Dedifferentiated amniotic fluid mesenchymal stem cell (primary cell): ENCODE results near the gene RPL10.

ENCODE experiments used
- DNase-seq: peaks from one replicate; pipeline ENCODE4 v3.0.0-alpha.2; 2016; ENCODE audit errors: extremely low spot score

RPL10 gene

GRCh38 chrX:154401045-154401799 lies 3.0 kb downstream of the RPL10 start:
- no peak for DNase-seq

- DNase-seq, result no peak
These were observed 3.9 kb downstream of the RPL10 start for GRCh38 chrX:154401918-154402621.

DNA sequence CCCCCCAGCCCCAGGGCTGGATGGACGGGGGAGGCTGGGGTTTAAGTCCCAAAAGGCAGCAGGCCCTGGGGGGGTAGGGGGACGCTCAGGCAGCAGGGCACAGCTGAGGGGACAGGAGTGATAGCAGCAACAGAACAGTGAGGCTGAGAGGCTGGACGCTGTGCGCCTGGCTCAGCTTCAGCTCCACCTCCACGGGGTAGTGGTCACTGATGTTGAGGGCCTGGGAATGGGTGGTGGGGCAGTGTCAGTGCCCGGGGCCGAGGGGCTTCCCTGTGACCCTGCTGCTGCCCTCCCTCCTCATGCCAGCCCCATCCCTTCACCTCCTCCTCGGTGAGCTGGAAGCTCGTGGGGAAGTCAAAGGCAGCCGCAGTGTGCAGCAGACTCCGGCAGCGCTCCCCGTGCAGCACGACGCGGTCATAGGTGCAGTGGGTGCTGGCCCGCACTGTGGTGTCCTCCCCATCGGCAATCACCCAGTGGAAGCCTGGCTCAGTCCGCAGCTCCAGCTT lies 4.5 kb downstream of the RPL10 start:
- no peak for DNase-seq

- no peak for DNase-seq
These were observed 5.0 kb downstream of the RPL10 start for GRCh38 chrX:154403192-154403591.

- no peak for DNase-seq
These were observed 5.7 kb downstream of the RPL10 start for GRCh38 chrX:154403858-154404257.

- DNase-seq, result no peak
These were observed 6.5 kb downstream of the RPL10 start for GRCh38 chrX:154404625-154405192.

DNA sequence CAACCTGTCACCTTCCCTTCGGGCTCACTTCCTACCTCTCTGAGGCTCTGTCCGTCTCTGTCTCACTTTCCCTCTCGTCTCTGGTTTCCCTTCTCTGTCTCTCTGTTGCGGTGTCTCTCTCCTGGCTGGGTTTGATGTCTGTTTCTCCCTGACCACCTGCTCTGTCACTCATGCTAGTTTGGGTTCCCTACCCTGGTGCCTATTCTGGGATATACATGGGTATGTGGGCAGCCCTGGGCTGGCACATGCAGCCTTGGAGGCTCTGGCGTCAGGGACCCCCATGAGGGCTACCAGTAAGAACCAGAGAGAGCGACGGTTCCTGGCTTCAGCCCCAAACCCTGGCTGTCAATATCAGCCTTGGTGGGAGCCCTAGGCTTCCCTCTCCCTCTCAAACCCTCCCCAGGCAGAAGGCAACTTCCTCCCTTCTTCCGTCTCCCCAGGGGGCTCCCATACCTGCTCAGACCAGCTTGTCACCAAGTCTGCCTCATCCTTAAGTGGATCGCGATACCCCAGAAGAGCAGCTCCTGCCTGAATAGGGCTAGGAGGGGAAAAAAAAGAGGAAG lies 10.6 kb downstream of the RPL10 start:
- DNase-seq, result no peak

DNA sequence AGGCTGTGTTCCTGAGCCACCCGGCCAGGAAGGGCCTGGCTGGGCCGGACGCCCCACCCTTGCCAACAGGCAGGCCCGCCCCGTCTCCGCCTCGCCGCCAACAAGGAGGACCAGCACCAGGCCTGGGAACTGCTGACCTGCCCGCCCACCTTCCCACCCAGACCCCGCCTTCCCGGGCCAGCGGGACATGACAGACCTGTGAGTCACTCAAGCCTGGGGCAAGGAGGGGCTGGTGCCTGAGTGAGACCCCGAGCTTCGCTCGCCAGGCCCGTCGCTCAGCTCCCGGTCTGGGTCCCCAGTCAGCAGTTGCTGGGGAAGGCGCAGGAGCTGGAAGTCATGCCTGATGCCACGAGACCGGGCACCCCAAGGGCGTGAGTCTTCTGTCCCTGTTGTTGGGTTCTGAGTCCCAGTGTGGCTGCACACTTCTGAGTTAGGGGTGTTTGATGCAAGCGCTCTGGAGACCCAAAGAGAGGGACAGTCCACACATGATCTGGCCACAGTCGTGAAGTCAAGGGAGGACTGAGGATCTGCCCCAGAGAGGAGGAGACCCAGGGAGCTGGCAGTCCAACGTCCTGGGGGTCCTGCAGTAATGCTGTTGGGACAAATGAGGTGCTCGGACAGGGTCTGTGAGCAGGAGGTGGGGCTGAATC lies 11.2 kb downstream of the RPL10 start, which contains the start of gene DNASE1L1:
DNASE1L1 (minus strand) TSS at position 33 of the 650 bp plus-strand sequence. CDS start 3,686 bp downstream, outside the sequence.
- DNase-seq, result peak; percentile 22

DNA sequence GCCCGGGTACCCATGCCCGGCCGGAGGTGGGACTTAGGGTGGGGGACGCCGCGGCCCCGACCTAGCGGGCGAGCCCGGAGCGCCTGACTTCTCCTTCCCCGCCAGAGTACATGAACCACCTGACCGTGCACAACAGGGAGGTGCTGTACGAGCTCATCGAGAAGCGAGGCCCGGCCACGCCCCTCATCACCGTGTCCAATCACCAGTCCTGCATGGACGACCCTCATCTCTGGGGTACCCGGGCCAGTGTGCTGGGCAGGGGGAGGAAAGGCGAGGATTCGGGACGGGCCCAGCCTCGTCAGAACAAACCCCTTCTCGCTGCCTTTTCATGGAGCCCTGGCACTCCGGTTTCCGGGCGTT lies 13.8 kb downstream of the RPL10 start:
- DNase-seq, result no peak

GRCh38 chrX:154412468-154412867 lies 14.3 kb downstream of the RPL10 start:
- no peak for DNase-seq

DNA sequence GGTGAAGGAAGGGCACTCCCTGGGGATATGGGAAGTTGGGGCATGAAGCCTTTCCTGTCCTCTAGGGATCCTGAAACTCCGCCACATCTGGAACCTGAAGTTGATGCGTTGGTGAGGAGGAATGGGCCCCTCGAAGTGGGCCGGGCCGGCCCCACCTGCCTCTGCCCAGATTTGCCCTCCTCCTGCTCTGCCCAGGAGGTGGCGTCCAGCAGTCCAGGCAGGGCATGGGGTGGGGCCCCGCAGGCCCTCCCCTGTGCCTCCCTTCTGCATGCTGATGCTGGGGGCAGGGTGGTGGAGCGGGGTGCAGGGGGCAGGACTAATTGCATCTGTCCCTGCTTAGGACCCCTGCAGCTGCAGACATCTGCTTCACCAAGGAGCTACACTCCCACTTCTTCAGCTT lies 15.0 kb downstream of the RPL10 start:
- no peak for DNase-seq

DNA sequence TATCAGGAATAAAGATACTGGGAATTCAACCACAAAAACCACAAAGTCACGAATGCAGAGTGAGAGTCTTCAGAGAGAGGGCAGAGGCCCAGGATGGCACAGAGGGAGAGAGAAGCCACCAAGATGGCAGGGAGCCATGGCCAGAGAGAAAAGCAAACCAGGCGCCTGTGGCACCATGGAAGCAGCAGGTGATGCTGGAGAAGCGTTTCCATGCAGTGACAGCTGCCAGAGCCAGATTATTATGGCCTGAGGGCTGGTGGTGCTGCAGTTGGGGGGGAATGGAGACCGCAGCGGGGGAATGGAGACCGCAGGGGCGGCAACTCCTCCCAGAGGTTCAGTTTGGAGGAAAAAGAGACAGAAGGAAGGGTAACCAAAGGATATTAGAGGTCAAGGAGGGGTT lies 19.0 kb downstream of the RPL10 start:
- no peak for DNase-seq

DNA sequence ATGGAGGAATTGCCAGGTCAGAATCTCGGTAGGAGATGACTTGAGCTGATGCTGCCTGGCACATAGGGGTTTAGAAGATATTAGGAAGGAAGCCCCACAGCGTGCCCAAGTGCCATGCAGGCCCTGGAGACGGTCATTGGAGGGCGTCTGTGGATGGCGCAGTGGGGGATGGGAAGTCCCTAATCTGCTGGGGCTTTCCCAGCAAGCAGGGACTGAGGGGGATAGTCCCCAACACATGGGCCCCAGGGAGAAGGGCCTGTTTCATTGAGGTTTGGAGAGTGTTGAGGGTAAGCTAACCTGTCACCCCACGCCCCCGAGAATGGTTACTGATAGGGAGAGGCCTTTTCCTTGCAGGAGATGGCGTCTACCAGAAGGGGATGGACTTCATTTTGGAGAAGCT lies 21.0 kb downstream of the RPL10 start:
- no peak for DNase-seq

GRCh38 chrX:154419688-154420401 lies 21.7 kb downstream of the RPL10 start:
- no peak for DNase-seq

GRCh38 chrX:154420402-154420756 lies 22.2 kb downstream of the RPL10 start:
- DNase-seq, result no peak

DNA sequence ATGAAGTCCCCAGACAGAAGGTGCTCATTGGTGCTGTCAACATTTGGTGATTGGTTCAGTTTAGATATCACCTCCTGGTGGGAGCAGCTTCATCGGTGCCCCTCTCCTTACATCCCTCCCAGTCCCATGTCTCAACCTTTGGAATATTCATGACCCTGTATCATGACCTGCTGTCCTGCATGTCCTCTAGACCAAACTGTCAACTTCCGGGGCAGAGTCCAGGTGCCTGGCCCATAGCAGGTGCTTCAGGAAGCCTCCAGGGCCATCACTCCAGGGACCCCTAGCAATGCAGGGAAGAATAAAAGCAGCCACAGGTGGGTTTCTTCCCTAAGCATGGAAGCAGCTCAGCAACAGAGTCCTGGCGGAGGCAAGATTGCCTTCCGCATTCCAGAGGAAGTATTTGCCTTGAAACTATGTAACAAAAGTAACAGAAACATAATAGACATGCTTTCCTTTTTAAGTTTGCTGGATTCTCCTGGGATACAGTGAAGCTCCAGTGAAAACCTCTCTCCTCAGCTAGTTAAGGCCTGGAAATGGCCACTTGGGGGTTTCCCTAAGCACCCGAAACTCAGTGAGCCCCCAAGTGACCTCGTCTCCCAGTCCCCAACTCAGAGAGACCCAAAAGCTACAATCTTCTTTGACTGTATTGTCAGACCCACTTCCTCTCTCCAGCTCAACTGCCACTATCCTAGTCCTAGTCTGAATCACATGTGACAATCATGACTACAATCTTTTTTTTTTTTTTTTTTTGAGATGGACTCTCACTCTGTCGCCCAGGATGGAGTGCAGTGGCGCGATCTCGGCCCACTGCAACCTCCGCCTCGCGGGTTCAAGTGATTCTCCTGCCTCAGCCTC lies 29.0 kb downstream of the RPL10 start:
- no peak for DNase-seq

GRCh38 chrX:154428176-154429171 lies 30.3 kb downstream of the RPL10 start, which contains the start of gene ATP6AP1:
Gene ATP6AP1 (plus strand): TSS chrX:154428677. CDS start chrX:154428693, 16 bp downstream.
- peak; percentile 87 for DNase-seq

DNA sequence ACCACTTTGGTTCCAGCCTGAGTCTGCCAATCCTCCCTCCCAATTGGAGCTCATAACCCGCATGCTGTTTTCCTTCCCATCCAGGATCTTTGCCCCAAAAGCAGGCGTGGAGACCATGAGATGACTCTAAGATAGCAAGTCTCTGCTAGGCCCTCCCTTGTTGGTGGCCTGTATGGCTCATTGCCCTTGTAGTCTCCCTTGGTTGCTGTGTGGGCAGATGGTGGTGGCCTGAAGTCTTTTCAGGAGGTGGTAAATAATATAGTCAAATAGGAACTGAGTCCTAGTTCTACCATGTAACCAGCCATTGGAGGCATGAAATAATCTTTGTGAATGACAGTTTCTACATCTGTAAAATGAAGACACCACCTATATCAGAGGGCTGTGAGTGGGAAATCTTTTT lies 31.5 kb downstream of the RPL10 start:
- DNase-seq, result no peak

- DNase-seq, result no peak
These were observed 32.3 kb downstream of the RPL10 start for GRCh38 chrX:154430479-154430878.
